Astrocyte (in vitro differentiated cells and primary cell): ENCODE results near the gene GTF2H3. TPM values are rescaled to one million over a fixed set of nuclear protein-coding genes. Genes with fewer than 3 reads are reported as not detected.

Experiments used
- DNase-seq: peaks from one replicate; pipeline ENCODE4 v3.0.0-alpha.2; 2010; ENCODE audit warnings: low read depth
- FAIRE-seq: peaks from 2 replicates; lab custom pipeline; 2011; peaks lifted over from hg19 to GRCh38; lab: Jason Lieb, UNC
- H2AFZ ChIP-seq: 2 replicates; pipeline ENCODE4 v1.6.0; 2012; ENCODE audit warnings: low read depth, low read length, inconsistent platforms
- H3K27ac ChIP-seq: 2 replicates; pipeline ENCODE4 v1.5.1; 2011; ENCODE audit warnings: low read depth, low read length, inconsistent platforms
- H3K27me3 ChIP-seq: 2 replicates; pipeline ENCODE4 v1.6.0; 2011; ENCODE audit warnings: low read length, inconsistent platforms; ENCODE audit not compliant: insufficient read depth
- H3K36me3 ChIP-seq: 2 replicates; pipeline ENCODE4 v1.5.1; 2011; ENCODE audit warnings: low read length, inconsistent platforms; ENCODE audit not compliant: insufficient read depth
- H3K4me1 ChIP-seq: 2 replicates; pipeline ENCODE4 v1.5.1; 2011; ENCODE audit warnings: low read length, inconsistent platforms; ENCODE audit not compliant: insufficient read depth
- H3K4me2 ChIP-seq: 2 replicates; pipeline ENCODE4 v1.6.0; 2012; ENCODE audit warnings: low read length, inconsistent platforms
- H3K4me3 ChIP-seq: 2 replicates; pipeline ENCODE4 v1.5.1; 2011; ENCODE audit warnings: low read depth, mild to moderate bottlenecking, low read length, inconsistent platforms; ENCODE audit not compliant: insufficient read depth
- H3K79me2 ChIP-seq: 2 replicates; pipeline ENCODE4 v1.6.0; 2012; ENCODE audit warnings: mild to moderate bottlenecking, low read length, inconsistent platforms; ENCODE audit not compliant: insufficient read depth
- H3K9ac ChIP-seq: 2 replicates; pipeline ENCODE4 v1.6.0; 2012; ENCODE audit warnings: mild to moderate bottlenecking, low read length, inconsistent platforms
- H3K9me3 ChIP-seq: 2 replicates; pipeline ENCODE4 v1.5.1; 2012; ENCODE audit warnings: low read depth, mild to moderate bottlenecking, low read length, inconsistent platforms; ENCODE audit not compliant: insufficient read depth
- H4K20me1 ChIP-seq: 2 replicates; pipeline ENCODE4 v1.6.0; 2012; ENCODE audit warnings: low read length, inconsistent platforms; ENCODE audit not compliant: insufficient read depth
- H3K27ac Mint-ChIP-seq: one replicate; pipeline ENCODE4 v1.8.0; 2021; ENCODE audit warnings: mild to moderate bottlenecking, mixed read lengths; ENCODE audit not compliant: unreplicated experiment
- H3K27me3 Mint-ChIP-seq: one replicate; pipeline ENCODE4 v1.8.0; 2021; ENCODE audit warnings: low read depth, mixed read lengths; ENCODE audit not compliant: unreplicated experiment
- H3K36me3 Mint-ChIP-seq: one replicate; pipeline ENCODE4 v1.8.0; 2021; ENCODE audit warnings: low read depth, mixed read lengths; ENCODE audit not compliant: unreplicated experiment
- H3K4me1 Mint-ChIP-seq: one replicate; pipeline ENCODE4 v1.8.0; 2021; ENCODE audit warnings: low read depth, mixed read lengths; ENCODE audit not compliant: unreplicated experiment
- H3K4me3 Mint-ChIP-seq: one replicate; pipeline ENCODE4 v1.8.0; 2021; ENCODE audit warnings: mild to moderate bottlenecking, moderate library complexity, mixed read lengths; ENCODE audit not compliant: unreplicated experiment
- H3K9me3 Mint-ChIP-seq: one replicate; pipeline ENCODE4 v1.8.0; 2021; ENCODE audit warnings: mild to moderate bottlenecking, mixed read lengths; ENCODE audit not compliant: unreplicated experiment
- EZH2 ChIP-seq: IDR thresholded peaks from 2 replicates; pipeline ENCODE4 v1.6.1; 2012; ENCODE audit warnings: mild to moderate bottlenecking, low read length, inconsistent platforms; ENCODE audit not compliant: insufficient read depth
- total RNA-seq: library from RNA; stranded (reverse); gene quantifications from 2 replicates; pipeline ENCODE4 v1.2.1, GENCODE V29; 2021
- TF ChIP-seq, protein P1 (sequence below): IDR thresholded peaks from 2 replicates; pipeline ENCODE4 v1.5.1; 2011; ENCODE audit warnings: low read depth, mild to moderate bottlenecking, inconsistent platforms, low read length, moderate library complexity; ENCODE audit not compliant: insufficient read depth

Gene GTF2H3
- total RNA-seq, 1 donor from 2014 or later: 41.2 TPM

DNA sequence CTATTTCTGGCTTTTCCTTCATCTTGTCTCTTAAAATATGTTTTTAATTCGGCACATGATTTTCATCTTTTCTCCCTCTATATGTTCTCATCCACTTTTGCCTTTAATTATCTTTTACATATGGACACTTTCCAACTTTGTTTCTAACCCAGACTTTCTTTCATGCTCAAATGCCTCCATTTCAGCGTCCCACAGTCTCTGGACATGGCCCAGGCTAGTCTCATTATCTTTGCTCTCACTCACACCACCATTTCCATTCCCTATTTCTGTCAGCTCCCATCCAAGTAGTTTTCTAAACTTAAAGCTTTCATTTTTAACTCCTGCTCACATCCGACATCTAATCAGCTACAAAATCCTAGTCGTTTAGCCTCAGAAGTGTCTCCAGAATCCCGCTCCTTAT lies 14.8 kb downstream of the GTF2H3 start:
- DNase-seq (no peak), FAIRE-seq (no peak)
- Histone ChIP-seq H3K4me1 (no peaks in the 10 kb centered on the region), H3K9ac (no peak overlapping the region), H3K27ac (no peak overlapping the region), H4K20me1 (peaks cover 3% of the 10 kb centered on the region), H3K4me3 (no peak overlapping the region), H2AFZ (no peak overlapping the region), H3K79me2 (peaks cover 2% of the 10 kb centered on the region), H3K4me2 (no peak overlapping the region), H3K9me3 (no peaks in the 10 kb centered on the region), H3K36me3 (peaks cover 24% of the 10 kb centered on the region), H3K27me3 (no peaks in the 10 kb centered on the region)
- no peaks in the 10 kb centered on the region for H3K4me1 Mint-ChIP-seq
- no peaks in the 10 kb centered on the region for H3K9me3 Mint-ChIP-seq
- TF ChIP-seq, protein P1, sequence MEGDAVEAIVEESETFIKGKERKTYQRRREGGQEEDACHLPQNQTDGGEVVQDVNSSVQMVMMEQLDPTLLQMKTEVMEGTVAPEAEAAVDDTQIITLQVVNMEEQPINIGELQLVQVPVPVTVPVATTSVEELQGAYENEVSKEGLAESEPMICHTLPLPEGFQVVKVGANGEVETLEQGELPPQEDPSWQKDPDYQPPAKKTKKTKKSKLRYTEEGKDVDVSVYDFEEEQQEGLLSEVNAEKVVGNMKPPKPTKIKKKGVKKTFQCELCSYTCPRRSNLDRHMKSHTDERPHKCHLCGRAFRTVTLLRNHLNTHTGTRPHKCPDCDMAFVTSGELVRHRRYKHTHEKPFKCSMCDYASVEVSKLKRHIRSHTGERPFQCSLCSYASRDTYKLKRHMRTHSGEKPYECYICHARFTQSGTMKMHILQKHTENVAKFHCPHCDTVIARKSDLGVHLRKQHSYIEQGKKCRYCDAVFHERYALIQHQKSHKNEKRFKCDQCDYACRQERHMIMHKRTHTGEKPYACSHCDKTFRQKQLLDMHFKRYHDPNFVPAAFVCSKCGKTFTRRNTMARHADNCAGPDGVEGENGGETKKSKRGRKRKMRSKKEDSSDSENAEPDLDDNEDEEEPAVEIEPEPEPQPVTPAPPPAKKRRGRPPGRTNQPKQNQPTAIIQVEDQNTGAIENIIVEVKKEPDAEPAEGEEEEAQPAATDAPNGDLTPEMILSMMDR: no peak
- TF ChIP-seq EZH2: no peak
- H3K36me3 Mint-ChIP-seq: peaks cover 4% of the 10 kb centered on the region
- no peaks in the 10 kb centered on the region for H3K27me3 Mint-ChIP-seq
- no peak overlapping the region for H3K4me3 Mint-ChIP-seq
- no peak overlapping the region for H3K27ac Mint-ChIP-seq

DNA sequence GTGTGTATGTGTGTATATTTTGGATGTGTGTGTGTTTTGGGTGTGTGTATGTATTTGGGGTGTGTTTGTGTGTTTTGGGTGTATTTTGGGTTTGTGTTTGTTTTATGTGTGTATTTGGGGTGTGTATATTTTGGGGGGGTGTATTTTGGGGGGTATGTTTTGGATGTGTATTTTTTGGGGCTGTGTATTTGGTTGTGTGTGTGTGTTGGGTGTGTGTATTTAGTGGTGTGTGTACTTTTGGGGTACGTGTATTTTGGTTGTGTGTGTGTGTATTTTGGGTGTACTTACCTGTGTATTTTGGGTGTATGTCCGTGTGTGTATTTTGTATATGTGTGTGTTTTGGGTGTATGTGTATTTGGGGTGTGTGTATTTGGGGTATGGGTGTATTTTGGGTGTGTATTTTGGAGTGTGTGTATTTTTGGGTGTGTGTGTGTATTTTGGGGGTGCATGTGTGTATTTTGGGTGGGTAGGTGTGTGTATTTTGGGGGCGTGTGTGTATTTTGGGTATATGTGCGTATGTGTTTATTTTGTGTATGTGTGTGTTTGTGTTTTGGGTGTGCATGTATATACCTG lies 20.6 kb downstream of the GTF2H3 start:
- no peaks in the 10 kb centered on the region for H3K9me3 Mint-ChIP-seq
- no peak overlapping the region for H3K4me3 Mint-ChIP-seq
- peaks cover 23% of the 10 kb centered on the region for H3K36me3 ChIP-seq

DNA sequence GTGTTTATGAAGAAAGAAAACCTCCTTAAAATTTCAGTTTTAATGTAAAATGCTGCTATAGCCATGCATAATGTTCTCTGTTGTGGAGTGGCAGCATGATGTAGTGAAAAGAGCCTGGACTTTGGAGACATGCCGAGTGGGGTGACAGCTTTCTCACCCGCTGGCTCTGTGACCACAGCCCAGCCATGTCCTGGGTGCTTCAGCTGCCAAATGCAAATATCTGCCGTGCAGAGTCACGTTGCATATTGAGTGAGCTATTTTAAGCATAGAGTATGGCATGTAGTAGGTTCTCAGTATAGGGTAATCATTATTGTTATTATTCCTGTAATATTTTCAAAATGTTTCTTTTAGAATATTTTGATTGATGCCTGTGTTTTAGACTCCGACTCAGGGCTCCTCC lies 21.8 kb downstream of the GTF2H3 start:
- Mint-ChIP-seq H3K4me3 (no peak overlapping the region), H3K27ac (no peak overlapping the region), H3K4me1 (peaks cover 13% of the 10 kb centered on the region), H3K36me3 (peaks cover 15% of the 10 kb centered on the region), H3K27me3 (no peaks in the 10 kb centered on the region), H3K9me3 (no peaks in the 10 kb centered on the region)
- no peak for DNase-seq
- no peak for FAIRE-seq
- Histone ChIP-seq H4K20me1 (peaks cover 5% of the 10 kb centered on the region), H2AFZ (no peak overlapping the region), H3K4me3 (no peak overlapping the region), H3K36me3 (peaks cover 21% of the 10 kb centered on the region), H3K9ac (no peak overlapping the region), H3K4me1 (peaks cover 11% of the 10 kb centered on the region), H3K4me2 (no peak overlapping the region), H3K27ac (no peak overlapping the region), H3K79me2 (no peaks in the 10 kb centered on the region), H3K27me3 (no peaks in the 10 kb centered on the region), H3K9me3 (no peaks in the 10 kb centered on the region)
- TF ChIP-seq EZH2: no peak
- TF ChIP-seq, protein P1: no peak

More for the DNA sequence above, 20.6 kb downstream of the GTF2H3 start:
- Histone ChIP-seq H3K9me3 (no peaks in the 10 kb centered on the region), H3K4me3 (no peak overlapping the region), H3K79me2 (no peaks in the 10 kb centered on the region), H3K4me2 (no peak overlapping the region), H3K4me1 (no peaks in the 10 kb centered on the region), H4K20me1 (peaks cover 8% of the 10 kb centered on the region), H3K27ac (no peak overlapping the region), H2AFZ (no peak overlapping the region), H3K27me3 (no peaks in the 10 kb centered on the region), H3K9ac (no peak overlapping the region)
- Mint-ChIP-seq H3K36me3 (peaks cover 10% of the 10 kb centered on the region), H3K4me1 (peaks cover 2% of the 10 kb centered on the region), H3K27ac (peak overlapping the region; percentile 4), H3K27me3 (no peaks in the 10 kb centered on the region)
- TF ChIP-seq, protein P1: no peak
- TF ChIP-seq EZH2: no peak
- peak; percentile 5 for FAIRE-seq
- no peak for DNase-seq
